SIG-M5 treated with dmso at 0.1 percent for 504 hours (cell line): Measurements from ENCODE around the gene MAGEB4.
"Not testable (repeated sequence)": the region's sequence is repeated elsewhere in the genome, so short reads cannot be mapped to it uniquely, and the experiment has no call there.

Experiments used
- DNase-seq: peaks from one replicate; lab custom pipeline; 2025; ENCODE audit not compliant: unreplicated experiment; lab: John Stamatoyannopoulos, UW

MAGEB4 gene

GRCh38 chrX:30241724-30242415, at the start of gene MAGEB4:
Gene MAGEB4 (plus strand): TSS chrX:30242000. CDS start chrX:30242136, 136 bp downstream.
- DNase-seq, result no peak

GRCh38 chrX:30193910-30194309, 47.9 kb upstream of the MAGEB4 start:
- DNase-seq, result not testable (repeated sequence)

GRCh38 chrX:30196322-30196721, 45.5 kb upstream of the MAGEB4 start:
- DNase-seq, result peak; percentile 25

- DNase-seq, result no peak
Observed at GRCh38 chrX:30212172-30212571, 29.6 kb upstream of the MAGEB4 start.

GRCh38 chrX:30215357-30215843, 26.4 kb upstream of the MAGEB4 start, which contains the start of gene MAGEB2:
Gene MAGEB2 (plus strand): TSS chrX:30215563. CDS start chrX:30218581, 3,018 bp downstream.
- DNase-seq, result no peak

- DNase-seq, result no peak
Observed at GRCh38 chrX:30217465-30217864, 24.3 kb upstream of the MAGEB4 start.

GRCh38 chrX:30219372-30219771, 22.4 kb upstream of the MAGEB4 start:
- DNase-seq, result no peak

GRCh38 chrX:30220661-30221060, 21.1 kb upstream of the MAGEB4 start:
- no peak for DNase-seq

GRCh38 chrX:30224536-30224935, 17.3 kb upstream of the MAGEB4 start:
- DNase-seq, result no peak

GRCh38 chrX:30228526-30228925, 13.3 kb upstream of the MAGEB4 start:
- no peak for DNase-seq

GRCh38 chrX:30230395-30230794, 11.4 kb upstream of the MAGEB4 start, which contains the start of gene MAGEB3:
Gene MAGEB3 (plus strand): TSS chrX:30230657. CDS start chrX:30235925, 5,268 bp downstream.
- no peak for DNase-seq

- DNase-seq, result no peak
Observed at GRCh38 chrX:30246769-30247489, 5.1 kb downstream of the MAGEB4 start, which contains the start of gene MAGEB1. Gene MAGEB1 (plus strand): TSS chrX:30247146. CDS start chrX:30250494, 3,348 bp downstream.

GRCh38 chrX:30248854-30249253, 7.1 kb downstream of the MAGEB4 start:
- no peak for DNase-seq

GRCh38 chrX:30253257-30253656, 11.5 kb downstream of the MAGEB4 start:
- no peak for DNase-seq

GRCh38 chrX:30259927-30260326, 18.1 kb downstream of the MAGEB4 start:
- DNase-seq, result no peak

GRCh38 chrX:30261012-30261411, 19.2 kb downstream of the MAGEB4 start:
- DNase-seq, result no peak

- no peak for DNase-seq
Observed at GRCh38 chrX:30262763-30263162, 21.0 kb downstream of the MAGEB4 start.

GRCh38 chrX:30270639-30271038, 28.8 kb downstream of the MAGEB4 start:
- DNase-seq, result no peak

- DNase-seq, result no peak
Observed at GRCh38 chrX:30275498-30275897, 33.7 kb downstream of the MAGEB4 start.

- no peak for DNase-seq
Observed at GRCh38 chrX:30278365-30278764, 36.6 kb downstream of the MAGEB4 start.

- no peak for DNase-seq
Observed at GRCh38 chrX:30280428-30280827, 38.6 kb downstream of the MAGEB4 start.

GRCh38 chrX:30282527-30282926, 40.7 kb downstream of the MAGEB4 start:
- no peak for DNase-seq
